Muscle of back (tissue), 13 donors: ENCODE results near the gene FOXD4L5. TPM values are rescaled to one million over a fixed set of nuclear protein-coding genes. Genes with fewer than 3 reads are reported as not detected.
"Not testable (repeated sequence)": the region's sequence is repeated elsewhere in the genome, so short reads cannot be mapped to it uniquely, and the experiment has no call there.

Source experiments
- DNase-seq, 3 donors: peaks; one replicate each; pipeline versions ENCODE4 v3.0.0 to v3.0.0-alpha.2; 2013
- long read RNA-seq, 9 donors: transcript quantifications; one replicate each; lab custom pipeline, GENCODE V29; 2026
- polyA plus RNA-seq, 10 donors: library from polyadenylated mRNA; unstranded; fragments of 120-200 nt; gene quantifications; one replicate each; pipeline ENCODE4 v1.2.1, GENCODE V29; 2013; ENCODE audit not compliant: insufficient read length in 10 of 10

Gene FOXD4L5
- 1 to 10 TPM in 3 of 10 donors, under 1 TPM in 7; 0.39 to 1.5 (median 0.91) TPM for polyA plus RNA-seq
- long read RNA-seq, donor 1, result 0 reads
- long read RNA-seq, donor 2, result 0 reads
- long read RNA-seq, donor 3, result 0 reads
- long read RNA-seq, donor 4, result 0 reads
- long read RNA-seq, donor 5, result 0 reads
- long read RNA-seq, donor 6, result 0 reads
- long read RNA-seq, donor 7, result 0 reads
- long read RNA-seq, donor 8, result 0 reads
- long read RNA-seq, donor 9, result 0 reads

GRCh38 chr9:65285109-65285508 is at the start of gene FOXD4L5:
FOXD4L5 (minus strand) TSS chr9:65285209; CDS start chr9:65284377, 832 bp downstream.
- DNase-seq, result not testable (repeated sequence)

DNA sequence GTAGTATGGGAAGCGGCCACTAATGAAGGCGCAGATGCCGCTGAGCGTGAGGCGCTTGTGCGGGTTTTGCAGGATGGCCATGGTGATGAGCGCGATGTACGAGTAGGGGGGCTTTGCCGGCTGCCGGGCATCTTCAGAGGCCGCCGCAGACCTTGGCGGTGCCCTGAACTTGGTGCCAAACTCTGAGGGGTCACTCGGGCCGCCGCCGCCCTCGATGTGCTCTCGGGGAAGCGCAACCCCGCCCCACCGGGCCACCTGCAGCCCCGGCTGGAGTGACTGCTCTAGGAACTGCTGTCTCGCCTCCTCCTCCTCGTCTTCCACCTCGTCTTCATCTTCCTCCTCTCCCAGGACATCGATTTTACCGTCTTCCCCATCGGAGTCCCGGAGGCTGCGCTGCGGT is 1.1 kb downstream of the FOXD4L5 start:
- DNase-seq, result not testable (repeated sequence)

DNA sequence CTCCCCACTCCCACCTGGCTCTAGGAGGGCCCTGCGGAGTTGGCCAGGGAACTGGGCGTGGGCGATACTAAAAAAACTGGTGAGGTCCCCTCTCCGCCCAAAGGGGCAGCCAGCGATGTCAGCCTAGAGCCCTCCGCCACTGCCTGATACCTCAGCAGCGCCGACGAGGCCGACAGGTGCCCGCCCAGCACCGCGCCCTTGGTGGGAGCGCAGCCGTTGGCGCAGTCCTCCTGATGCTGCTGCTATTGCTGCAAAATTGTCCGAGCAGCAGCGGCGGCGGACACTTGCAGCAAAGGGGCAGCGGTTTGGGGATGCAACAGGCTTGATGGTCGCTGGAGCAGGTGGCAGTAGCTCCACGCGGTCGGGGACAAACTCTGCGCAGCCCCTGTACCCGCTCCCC is 2.0 kb downstream of the FOXD4L5 start:
- not testable (repeated sequence) for DNase-seq
